Ovary (tissue), 9 donors: ENCODE results near the gene C2orf92. TPM values are rescaled to one million over a fixed set of nuclear protein-coding genes. Genes with fewer than 3 reads are reported as not detected.

ENCODE experiments used
- DNase-seq, 5 donors: peaks; one replicate each; pipeline ENCODE4 v3.0.0-alpha.2; 2019 to 2020
- H3K27ac ChIP-seq, 2 donors: fragments of 200-600 bp; one replicate each; pipeline versions ENCODE4 v1.5.1 to v1.8.0; 2019 to 2022
- H3K27me3 ChIP-seq: fragments of 200-600 bp; one replicate; pipeline ENCODE4 v1.8.0; 2022
- H3K36me3 ChIP-seq: fragments of 200-600 bp; sonication (generic); one replicate; pipeline ENCODE4 v1.5.1; 2019
- H3K4me1 ChIP-seq: one replicate; pipeline ENCODE4 v1.8.1; 2013; ENCODE audit warnings: mild to moderate bottlenecking, moderate library complexity; ENCODE audit not compliant: insufficient read depth
- H3K4me3 ChIP-seq: fragments of 200-600 bp; sonication (generic); one replicate; pipeline ENCODE4 v1.5.1; 2017
- H3K9me3 ChIP-seq, 2 donors: fragments of 200-600 bp in 1 of 2; sonication (generic) in 1 of 2; one replicate each; pipeline versions ENCODE4 v1.5.1 to v1.8.1; 2013 to 2019; ENCODE audit warnings: mild to moderate bottlenecking in 1 of 2, moderate library complexity in 1 of 2
- CTCF ChIP-seq, 3 donors: fragments of 450-650 bp in 2 of 3; fragments of 200-600 bp in 1 of 3; IDR thresholded peaks; one replicate each; pipeline versions ENCODE4 v1.5.1 to v1.8.0; 2016 to 2022; ENCODE audit warnings: antibody characterized with exemption in 3 of 3, mild to moderate bottlenecking in 1 of 3
- EP300 ChIP-seq: sonication (generic); formaldehyde crosslinking; IDR thresholded peaks from one replicate; pipeline ENCODE4 v1.6.1; 2017; ENCODE audit warnings: antibody characterized with exemption
- POLR2A ChIP-seq: fragments of 450-650 bp; IDR thresholded peaks from one replicate; pipeline ENCODE4 v1.6.1; 2017; ENCODE audit warnings: antibody characterized with exemption, mild to moderate bottlenecking, moderate library complexity
- WGBS, 3 donors: extraction: QIAGEN DNeasy Blood & Tissue Kit in 1 of 3; methylation state at CpG; one replicate each; pipeline versions ENCODE4 v1.1.5 to v1.1.7; 2013 to 2017; 5-methylcytosine and 5-hydroxymethylcytosine counted together
- intact Hi-C, 4 donors: fragments of 100-400 bp; cut with DNase I; formaldehyde crosslinking; loops; one replicate each; pipeline versions ENCODE4 v1.11.0 to v1.15.1; 2022 to 2023
- polyA plus RNA-seq, 2 donors: library from polyadenylated mRNA; stranded (reverse); fragments of 200-250 nt in 1 of 2; fragments of 350-450 nt in 1 of 2; fragmentation: Illumina TruSeq in 1 of 2; extraction: RNeasy Lipid Tissue Mini Kit (QIAGEN cat#74804) in 1 of 2; gene quantifications; one replicate each; pipeline ENCODE4 v1.2.3, GENCODE V29; 2013 to 2014
- total RNA-seq, 7 donors: library from RNA; depleted of rRNA in 2 of 7; stranded (reverse); fragments of >200 nt in 2 of 7; fragmentation: NEBNext Ultra II Directional in 3 of 7; extraction: Animal tissue kit (Norgen Biotek cat#: 25700) in 3 of 7; gene quantifications; one replicate each; pipeline versions ENCODE4 v1.1.0 to v1.2.4, GENCODE V29; 2016 to 2023
- donor health status: DM: no; HTN: no; CAD: no; lungs with moderate emphysema.
- donor health status: DM: no; HTN: no; CAD: no.
- donor health status: Bipolar disorder and iron deficiency.
- donor health status: DM: yes; HTN: yes; CAD: no.
- donor health status: DM: no; HTN: no; CAD: no.
- donor health status: DM: yes; HTN: yes; CAD: no.

The C2orf92 gene
- total and polyA plus RNA-seq, 9 donors, result 2.3 to 17.5 (median 4.0) TPM

- H3K4me3 ChIP-seq, result no peak overlapping the region
- no peak overlapping the region for H3K27ac ChIP-seq
- no peaks in the 10 kb centered on the region for H3K4me1 ChIP-seq
- 74 to 85% (median 79%) methylated on average over 37 of the region's 37 CpGs for WGBS, 3 donors
- intact Hi-C loops, result no loop called here
- no peaks in the 10 kb centered on the region for H3K27me3 ChIP-seq
- no peak for TF ChIP-seq POLR2A
- no peak for DNase-seq
- H3K9me3 ChIP-seq, result no peaks in the 10 kb centered on the region
- H3K36me3 ChIP-seq, result no peaks in the 10 kb centered on the region
Observed at GRCh38 chr2:97723156-97724072, 53.9 kb downstream of the C2orf92 start.

GRCh38 chr2:97724073-97724410 is 54.5 kb downstream of the C2orf92 start:
- peak in 1 of 5 donors; percentile 20 for DNase-seq
- Histone ChIP-seq H3K27ac (no peak overlapping the region), H3K36me3 (no peaks in the 10 kb centered on the region), H3K27me3 (no peaks in the 10 kb centered on the region), H3K9me3 (no peaks in the 10 kb centered on the region), H3K4me3 (no peak overlapping the region), H3K4me1 (no peaks in the 10 kb centered on the region)
- TF ChIP-seq EP300 (no peak), POLR2A (no peak), CTCF (IDR thresholded peaks at IDR 0.05) (no peak)
- intact Hi-C loops, result no loop called here
- 37 to 54% (median 50%) methylated on average over 36 to 41 of the region's 41 CpGs for WGBS, 3 donors

GRCh38 chr2:97724501-97724900 is 55.0 kb downstream of the C2orf92 start:
- intact Hi-C loops, result no loop called here
- TF ChIP-seq EP300, result no peak
- no peak for TF ChIP-seq POLR2A
- TF ChIP-seq CTCF (IDR thresholded peaks at IDR 0.05), result no peak
- no peaks in the 10 kb centered on the region for H3K27me3 ChIP-seq
- no peak for DNase-seq
- no peaks in the 10 kb centered on the region for H3K36me3 ChIP-seq
- H3K9me3 ChIP-seq, result no peaks in the 10 kb centered on the region
- H3K4me1 ChIP-seq, result no peaks in the 10 kb centered on the region
- no peak overlapping the region for H3K4me3 ChIP-seq
- WGBS, 3 donors, result 68 to 83% (median 73%) methylated on average over 17 of the region's 17 CpGs
- no peak overlapping the region for H3K27ac ChIP-seq

GRCh38 chr2:97724946-97725688 is 55.6 kb downstream of the C2orf92 start:
- intact Hi-C loops, result no loop called here
- Histone ChIP-seq H3K9me3 (no peaks in the 10 kb centered on the region), H3K27me3 (no peaks in the 10 kb centered on the region), H3K27ac (no peak overlapping the region), H3K4me1 (no peaks in the 10 kb centered on the region), H3K36me3 (no peaks in the 10 kb centered on the region), H3K4me3 (no peak overlapping the region)
- no peak for DNase-seq
- no peak for TF ChIP-seq CTCF (IDR thresholded peaks at IDR 0.05)
- TF ChIP-seq POLR2A, result no peak
- WGBS, 3 donors, result 94% methylated on average over 31 of the region's 31 CpGs
